IPS-20b (cell line): ENCODE data around the gene CALD1.

ENCODE experiments used
- H3K27ac ChIP-seq: one replicate; pipeline ENCODE4 v1.5.1; 2013; ENCODE audit warnings: low read length
- H3K27me3 ChIP-seq: 2 replicates; pipeline ENCODE4 v1.6.1; 2013; ENCODE audit warnings: mild to moderate bottlenecking, low read length, inconsistent platforms; ENCODE audit not compliant: insufficient read depth
- H3K36me3 ChIP-seq: 2 replicates; pipeline ENCODE4 v1.6.1; 2013; ENCODE audit warnings: low read depth, mild to moderate bottlenecking, inconsistent platforms, low read length, moderate library complexity; ENCODE audit not compliant: insufficient read depth
- H3K4me1 ChIP-seq: 2 replicates; pipeline ENCODE4 v1.6.1; 2013; ENCODE audit warnings: mild to moderate bottlenecking, control low read depth, inconsistent platforms, low read length, moderate library complexity; ENCODE audit not compliant: insufficient read depth
- H3K4me3 ChIP-seq: 2 replicates; pipeline ENCODE4 v1.5.1; 2013; ENCODE audit warnings: mild to moderate bottlenecking, low read length, inconsistent platforms
- H3K9ac ChIP-seq: 2 replicates; pipeline ENCODE4 v1.6.1; 2013; ENCODE audit warnings: low read depth, mild to moderate bottlenecking, inconsistent platforms, low read length, moderate library complexity
- H3K9me3 ChIP-seq: 2 replicates; pipeline ENCODE4 v1.6.1; 2013; ENCODE audit warnings: mild to moderate bottlenecking, low read depth, low read length, inconsistent platforms; ENCODE audit not compliant: insufficient read depth

The CALD1 gene

DNA sequence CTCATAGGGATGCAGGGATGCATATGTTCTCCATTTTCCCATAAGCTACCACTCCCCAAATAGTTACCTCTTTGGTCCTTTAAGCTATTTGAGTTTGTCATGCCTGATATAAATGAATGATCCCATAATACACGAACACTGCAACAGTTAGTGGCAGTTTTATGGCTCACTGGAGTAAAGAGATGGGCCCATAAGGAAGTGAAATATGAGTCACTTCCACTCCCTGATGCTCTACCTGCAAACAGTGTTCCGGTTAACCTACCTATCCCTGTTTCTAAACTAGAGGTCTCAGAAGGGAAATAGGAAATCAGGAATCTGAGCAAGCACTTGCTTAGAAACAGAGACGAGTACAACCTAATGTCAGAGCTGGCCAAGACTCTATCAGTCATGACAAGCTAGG, 71.7 kb downstream of the CALD1 start:
- Histone ChIP-seq H3K27ac (no peak overlapping the region), H3K4me3 (no peak overlapping the region), H3K27me3 (no peaks in the 10 kb centered on the region), H3K9ac (no peak overlapping the region), H3K36me3 (no peaks in the 10 kb centered on the region), H3K9me3 (no peaks in the 10 kb centered on the region), H3K4me1 (peaks cover 17% of the 10 kb centered on the region)

DNA sequence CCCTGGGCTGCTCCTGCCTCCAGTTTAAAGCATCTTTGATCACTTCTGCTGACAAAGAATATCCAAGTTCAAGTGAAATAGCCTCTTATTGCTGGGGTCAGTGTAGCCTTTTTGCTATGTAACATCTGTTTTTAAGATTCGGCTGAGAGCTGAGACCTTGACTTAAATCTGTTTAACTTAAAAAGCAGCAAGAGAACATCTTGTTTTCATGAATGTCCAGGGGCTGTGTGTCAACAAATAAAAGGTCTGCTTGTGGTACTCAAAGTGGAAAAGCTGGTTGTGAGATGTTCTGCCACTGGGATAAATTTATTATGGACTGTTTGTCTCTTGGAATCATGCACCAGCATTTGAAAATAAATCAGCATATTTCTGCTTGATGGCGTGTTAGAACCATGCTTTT, 73.2 kb downstream of the CALD1 start:
- H3K4me1 ChIP-seq: peaks cover 24% of the 10 kb centered on the region
- no peaks in the 10 kb centered on the region for H3K27me3 ChIP-seq
- no peaks in the 10 kb centered on the region for H3K36me3 ChIP-seq
- no peaks in the 10 kb centered on the region for H3K9me3 ChIP-seq
- no peak overlapping the region for H3K4me3 ChIP-seq
- H3K9ac ChIP-seq: no peak overlapping the region
- H3K27ac ChIP-seq: no peak overlapping the region

DNA sequence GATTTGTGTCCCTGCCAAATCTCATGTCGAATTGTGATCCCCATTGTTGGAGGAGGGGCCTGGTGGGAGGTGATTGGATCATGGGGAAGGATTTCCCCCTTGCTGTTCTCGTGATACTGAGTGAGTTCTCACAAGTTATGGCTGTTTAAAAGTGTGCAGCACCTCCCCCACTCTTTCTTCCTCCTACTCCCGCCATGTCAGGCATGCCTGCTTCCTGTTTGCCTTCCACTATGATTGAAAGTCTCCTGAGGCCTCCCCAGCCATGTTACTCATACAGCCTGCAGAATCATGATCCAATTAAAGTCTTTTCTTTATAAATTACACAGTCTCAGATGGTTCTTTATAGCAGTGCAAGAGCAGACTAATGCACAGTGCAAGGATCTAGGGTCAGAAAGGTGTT, 75.4 kb downstream of the CALD1 start:
- no peaks in the 10 kb centered on the region for H3K27me3 ChIP-seq
- H3K9ac ChIP-seq: no peak overlapping the region
- H3K27ac ChIP-seq: no peak overlapping the region
- H3K9me3 ChIP-seq: no peaks in the 10 kb centered on the region
- H3K4me1 ChIP-seq: peaks cover 24% of the 10 kb centered on the region
- no peak overlapping the region for H3K4me3 ChIP-seq
- H3K36me3 ChIP-seq: no peaks in the 10 kb centered on the region

DNA sequence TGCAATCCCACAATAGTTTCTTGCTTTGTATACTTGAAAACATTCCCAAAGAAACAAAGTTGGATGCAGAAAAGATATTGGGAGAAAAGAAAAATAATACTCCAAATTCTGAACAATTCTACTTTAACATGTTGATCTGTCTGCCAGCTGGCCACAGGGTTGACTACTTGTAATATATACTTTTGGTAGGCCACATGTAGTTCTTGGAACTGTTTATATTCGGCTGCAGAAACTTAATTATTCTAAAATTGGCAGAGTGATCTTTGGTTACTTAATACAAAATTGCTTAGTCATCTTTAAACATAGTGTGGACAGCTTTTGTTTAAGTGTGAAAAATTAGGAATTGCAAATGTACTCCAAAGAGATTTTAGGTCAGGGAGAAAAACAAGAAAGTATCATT, 76.0 kb downstream of the CALD1 start:
- Histone ChIP-seq H3K36me3 (no peaks in the 10 kb centered on the region), H3K27me3 (no peaks in the 10 kb centered on the region), H3K9ac (no peak overlapping the region), H3K4me1 (peaks cover 24% of the 10 kb centered on the region), H3K4me3 (no peak overlapping the region), H3K27ac (no peak overlapping the region), H3K9me3 (no peaks in the 10 kb centered on the region)

DNA sequence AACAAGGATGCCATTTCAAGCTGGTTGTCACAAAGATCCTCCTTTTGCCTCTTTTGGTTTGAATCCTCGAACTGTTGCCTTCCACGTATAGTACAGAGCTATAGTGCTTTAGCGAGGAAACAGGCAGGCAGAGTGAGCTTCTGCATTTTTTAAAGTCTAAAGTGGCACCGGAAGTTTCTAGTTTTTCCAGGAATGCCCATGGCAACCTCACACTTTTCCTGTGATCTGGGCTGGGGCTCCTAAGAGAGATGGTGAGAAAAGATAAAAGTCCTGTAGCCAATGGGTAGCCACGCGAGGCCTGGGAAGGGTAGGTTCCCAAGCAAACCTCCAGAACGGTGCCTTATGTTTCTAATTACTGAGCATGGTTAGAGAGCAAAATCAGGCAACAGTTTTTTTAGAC, 76.7 kb downstream of the CALD1 start:
- no peaks in the 10 kb centered on the region for H3K9me3 ChIP-seq
- H3K4me3 ChIP-seq: no peak overlapping the region
- no peaks in the 10 kb centered on the region for H3K36me3 ChIP-seq
- H3K9ac ChIP-seq: no peak overlapping the region
- peaks cover 24% of the 10 kb centered on the region for H3K4me1 ChIP-seq
- no peaks in the 10 kb centered on the region for H3K27me3 ChIP-seq
- no peak overlapping the region for H3K27ac ChIP-seq

DNA sequence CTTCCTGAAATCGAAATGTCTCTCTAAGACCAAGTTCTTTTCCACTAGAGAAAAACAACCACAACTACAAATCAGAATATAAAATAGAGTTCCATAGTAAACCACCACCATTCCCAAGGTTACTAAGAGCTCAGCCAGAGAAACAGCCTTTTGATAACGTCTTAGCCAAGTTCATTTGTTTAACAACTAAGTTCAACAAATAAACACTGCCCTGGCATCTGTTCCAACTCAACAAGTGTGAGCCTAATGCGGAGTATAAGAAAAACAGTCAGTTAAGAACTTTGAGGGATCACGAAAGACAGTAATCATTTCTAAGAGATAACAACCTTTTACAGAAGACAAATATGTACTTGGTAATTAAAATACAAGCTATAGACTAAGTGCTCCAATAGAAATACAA, 77.3 kb downstream of the CALD1 start:
- H3K27me3 ChIP-seq: no peaks in the 10 kb centered on the region
- no peak overlapping the region for H3K4me3 ChIP-seq
- H3K4me1 ChIP-seq: peaks cover 24% of the 10 kb centered on the region
- H3K36me3 ChIP-seq: no peaks in the 10 kb centered on the region
- H3K27ac ChIP-seq: no peak overlapping the region
- no peaks in the 10 kb centered on the region for H3K9me3 ChIP-seq
- H3K9ac ChIP-seq: no peak overlapping the region

DNA sequence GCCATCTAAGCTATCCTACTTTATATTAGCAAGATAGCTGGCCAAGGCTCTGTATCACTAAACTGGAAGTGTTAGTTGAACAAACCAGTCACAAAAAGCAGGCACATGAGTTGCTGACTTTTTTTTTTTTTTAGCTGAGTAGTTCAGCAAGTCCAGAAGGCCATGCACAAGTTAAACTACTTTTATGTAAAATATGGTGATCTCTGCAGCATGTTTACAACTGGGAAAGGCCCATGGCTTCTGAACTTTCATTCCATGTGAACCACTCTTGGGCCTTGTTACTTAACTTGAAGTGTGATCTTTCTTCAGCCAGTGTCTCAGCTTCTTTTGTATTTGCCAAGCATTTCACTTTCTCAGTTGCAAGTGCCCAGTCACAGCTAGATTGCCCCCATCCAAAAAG, 78.5 kb downstream of the CALD1 start:
- H3K36me3 ChIP-seq: no peaks in the 10 kb centered on the region
- no peak overlapping the region for H3K4me3 ChIP-seq
- H3K27ac ChIP-seq: no peak overlapping the region
- no peaks in the 10 kb centered on the region for H3K9me3 ChIP-seq
- no peak overlapping the region for H3K9ac ChIP-seq
- H3K27me3 ChIP-seq: no peaks in the 10 kb centered on the region
- peaks cover 24% of the 10 kb centered on the region for H3K4me1 ChIP-seq

DNA sequence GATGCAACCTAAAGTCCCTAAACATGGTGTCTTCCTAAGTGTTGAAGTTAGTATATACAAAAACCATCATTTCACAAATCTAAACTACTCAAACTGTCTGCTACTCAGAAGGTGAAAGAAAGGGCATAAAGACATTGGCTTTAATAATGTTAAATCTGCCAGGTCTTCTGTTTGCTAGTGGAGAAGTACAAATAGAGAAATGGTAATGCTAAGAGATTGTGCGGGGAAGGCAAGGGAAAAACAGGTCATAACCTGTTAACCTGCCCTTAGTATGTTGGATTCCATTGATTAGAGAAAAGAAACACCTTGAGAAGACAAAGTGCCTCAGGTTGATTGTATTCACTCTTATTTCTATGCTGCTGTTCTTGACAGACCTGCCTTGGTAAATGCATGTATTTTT, 80.3 kb downstream of the CALD1 start:
- Histone ChIP-seq H3K9me3 (no peaks in the 10 kb centered on the region), H3K9ac (no peak overlapping the region), H3K36me3 (no peaks in the 10 kb centered on the region), H3K27me3 (no peaks in the 10 kb centered on the region), H3K4me1 (peaks cover 22% of the 10 kb centered on the region), H3K4me3 (no peak overlapping the region), H3K27ac (no peak overlapping the region)

DNA sequence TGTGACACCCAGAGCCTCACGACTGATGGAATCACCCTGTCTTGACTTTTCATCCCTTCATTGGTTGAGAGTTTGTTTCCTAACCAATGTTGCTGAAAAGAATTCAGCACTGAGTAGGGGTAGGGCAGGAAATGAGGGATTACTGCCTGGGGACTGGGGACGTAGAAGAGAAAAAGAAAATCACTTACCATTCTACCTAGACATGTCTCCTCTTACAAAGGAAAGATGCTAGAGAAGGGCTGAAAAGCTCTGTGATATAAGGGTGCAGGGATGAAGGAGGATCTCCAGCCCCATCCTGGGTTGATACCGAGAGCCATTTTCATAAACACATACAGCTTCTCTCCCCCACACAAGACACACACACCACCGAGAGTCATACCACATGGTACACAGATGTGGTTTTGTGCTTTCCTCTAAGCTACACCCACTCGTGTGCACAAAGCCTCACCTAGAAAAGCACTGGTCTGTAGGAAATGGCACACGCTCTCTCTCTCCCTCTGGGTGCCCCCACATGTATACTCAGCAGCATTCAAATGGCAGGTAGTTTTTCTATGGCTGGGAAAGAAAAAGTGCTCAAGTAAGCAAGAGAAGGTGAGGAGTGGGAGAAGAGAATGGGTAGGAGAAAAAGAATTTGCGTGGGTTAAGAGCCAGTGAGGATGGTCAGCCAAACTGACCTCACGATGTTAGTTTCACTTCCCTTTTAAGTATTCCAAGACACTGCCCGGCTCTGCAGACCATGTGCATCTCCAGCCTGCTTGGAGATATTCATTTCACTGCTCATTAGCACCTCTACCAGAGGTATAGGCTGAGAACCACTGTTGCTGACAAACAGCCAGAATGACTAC, 85.8 kb downstream of the CALD1 start:
- no peak overlapping the region for H3K27ac ChIP-seq
- no peaks in the 10 kb centered on the region for H3K9me3 ChIP-seq
- peaks cover 13% of the 10 kb centered on the region; the same call in 1 of the 2 replicates for H3K4me1 ChIP-seq
- no peak overlapping the region for H3K9ac ChIP-seq
- H3K36me3 ChIP-seq: peaks cover 14% of the 10 kb centered on the region
- H3K27me3 ChIP-seq: no peaks in the 10 kb centered on the region
- H3K4me3 ChIP-seq: no peak overlapping the region

DNA sequence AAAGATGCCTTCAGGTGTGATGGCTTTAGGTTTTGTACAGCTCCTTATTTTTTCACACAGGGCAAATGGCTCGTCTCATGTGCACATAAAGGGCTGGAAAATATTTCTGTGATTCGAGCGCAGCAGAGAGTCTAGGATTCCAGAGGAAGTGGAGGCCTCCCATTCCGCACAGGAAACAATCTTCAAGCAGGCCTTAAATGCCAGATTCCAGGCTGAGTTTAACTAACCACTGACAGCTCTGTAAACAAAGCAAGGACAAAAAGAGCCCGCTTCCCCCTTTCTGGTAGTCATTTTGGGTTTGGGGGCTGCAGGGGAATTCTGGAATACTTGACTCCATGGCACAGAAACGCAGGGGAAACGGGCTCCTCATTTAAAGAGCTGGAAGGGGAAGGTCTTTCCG, 87.2 kb downstream of the CALD1 start:
- Histone ChIP-seq H3K9ac (no peak overlapping the region), H3K4me1 (peaks cover 17% of the 10 kb centered on the region; the same call in 1 of the 2 replicates), H3K27me3 (no peaks in the 10 kb centered on the region), H3K9me3 (no peaks in the 10 kb centered on the region), H3K36me3 (peaks cover 14% of the 10 kb centered on the region), H3K4me3 (no peak overlapping the region), H3K27ac (no peak overlapping the region)

DNA sequence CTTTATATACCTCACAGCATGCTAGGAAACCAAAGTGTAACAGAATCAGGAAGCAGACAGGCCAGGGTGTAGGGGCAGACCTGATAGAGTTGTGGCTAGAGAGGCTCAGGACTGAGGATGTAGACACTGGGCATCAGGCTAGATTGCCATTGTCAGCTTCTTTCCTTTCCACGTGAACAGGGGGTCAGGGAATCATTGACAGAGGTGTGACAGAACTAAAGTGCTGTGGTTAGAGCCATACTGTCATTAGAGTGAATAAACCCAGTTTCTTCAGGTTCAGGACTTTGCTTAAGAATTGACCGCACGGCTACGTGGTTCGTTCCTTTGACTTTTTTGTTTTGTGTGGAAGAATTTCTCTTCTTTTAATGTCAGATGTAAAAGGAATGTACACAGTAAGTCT, 90.7 kb downstream of the CALD1 start:
- H3K4me3 ChIP-seq: no peak overlapping the region
- no peak overlapping the region for H3K9ac ChIP-seq
- peaks cover 11% of the 10 kb centered on the region; the same call in 1 of the 2 replicates for H3K4me1 ChIP-seq
- peaks cover 14% of the 10 kb centered on the region for H3K36me3 ChIP-seq
- no peaks in the 10 kb centered on the region for H3K9me3 ChIP-seq
- H3K27ac ChIP-seq: no peak overlapping the region
- no peaks in the 10 kb centered on the region for H3K27me3 ChIP-seq

DNA sequence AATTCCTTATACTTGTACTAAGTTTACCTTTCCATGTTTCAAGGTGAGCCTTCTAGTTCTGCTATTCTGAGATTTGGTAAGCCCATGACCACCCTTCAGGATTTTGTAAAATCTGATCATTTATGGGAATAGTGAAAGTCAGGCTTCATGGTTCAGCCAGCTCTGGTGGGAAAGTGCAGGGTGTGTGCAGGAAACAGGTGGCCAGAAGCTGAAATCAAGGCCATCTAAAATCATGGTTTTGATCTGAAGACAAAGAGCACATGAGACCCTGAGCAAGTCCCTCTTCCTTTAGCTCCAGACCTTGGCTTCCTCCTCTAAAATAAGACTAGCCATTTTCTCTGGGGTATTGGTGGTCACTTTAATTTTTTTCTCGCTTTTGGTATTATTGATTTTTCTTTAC, 91.3 kb downstream of the CALD1 start:
- H3K9me3 ChIP-seq: no peaks in the 10 kb centered on the region
- no peaks in the 10 kb centered on the region for H3K27me3 ChIP-seq
- H3K27ac ChIP-seq: no peak overlapping the region
- H3K4me3 ChIP-seq: no peak overlapping the region
- H3K9ac ChIP-seq: no peak overlapping the region
- peaks cover 14% of the 10 kb centered on the region for H3K36me3 ChIP-seq
- H3K4me1 ChIP-seq: peaks cover 7% of the 10 kb centered on the region; the same call in 1 of the 2 replicates
